SK-N-SH treated with all-trans-retinoic acid at 6 μM for 48 hours (cell line): ENCODE results near the gene MS4A14.

Experiments used
- CREB5 ChIP-seq: fragments of 250-450 bp; sonication (Bioruptor Pico); IDR thresholded peaks from 2 replicates; pipeline ENCODE4 v1.5.1; 2020; ENCODE audit warnings: low read depth, mild to moderate bottlenecking, moderate library complexity
- CSRNP3 ChIP-seq: fragments of 250-450 bp; sonication (Bioruptor Pico); IDR thresholded peaks from 2 replicates; pipeline ENCODE4 v1.5.1; 2021; ENCODE audit warnings: mild to moderate bottlenecking, moderate library complexity
- OSR1 ChIP-seq: fragments of 250-450 bp; sonication (Bioruptor Pico); IDR thresholded peaks from 2 replicates; pipeline ENCODE4 v1.8.0; 2022; ENCODE audit warnings: moderate library complexity, mild to moderate bottlenecking, inconsistent platforms
- PATZ1 ChIP-seq: fragments of 250-450 bp; sonication (Bioruptor Pico); IDR thresholded peaks from 2 replicates; pipeline ENCODE4 v1.8.0; 2020; ENCODE audit warnings: mild to moderate bottlenecking, moderate library complexity, borderline replicate concordance
- POU6F1 ChIP-seq: fragments of 250-450 bp; sonication (Bioruptor Pico); IDR thresholded peaks from 2 replicates; pipeline ENCODE4 v1.8.0; 2021; ENCODE audit warnings: low read depth, mild to moderate bottlenecking, moderate library complexity, borderline replicate concordance
- PPARA ChIP-seq: fragments of 250-450 bp; sonication (Bioruptor Pico); IDR thresholded peaks from 2 replicates; pipeline ENCODE4 v1.5.0; 2020; ENCODE audit warnings: mild to moderate bottlenecking, borderline replicate concordance
- TCF4 ChIP-seq: fragments of 250-450 bp; sonication (Bioruptor Pico); IDR thresholded peaks from 2 replicates; pipeline ENCODE4 v1.8.0; 2021; ENCODE audit warnings: mild to moderate bottlenecking, moderate library complexity, borderline replicate concordance
- TOX ChIP-seq: fragments of 250-450 bp; sonication (Bioruptor Pico); IDR thresholded peaks from 2 replicates; pipeline ENCODE4 v1.8.0; 2021; ENCODE audit warnings: mild to moderate bottlenecking, moderate library complexity, borderline replicate concordance
- ZFP3 ChIP-seq: fragments of 250-450 bp; sonication (Bioruptor Pico); IDR thresholded peaks from 2 replicates; pipeline ENCODE4 v1.5.0; 2020; ENCODE audit warnings: mild to moderate bottlenecking, moderate library complexity
- ZFP30 ChIP-seq: fragments of 450-650 bp; formaldehyde crosslinking; IDR thresholded peaks from 2 replicates; pipeline ENCODE4 v1.5.0; 2022; ENCODE audit warnings: mild to moderate bottlenecking, moderate library complexity
- ZNF565 ChIP-seq: fragments of 450-650 bp; formaldehyde crosslinking; conservative IDR thresholded peaks from 2 replicates; pipeline ENCODE4 v1.5.0; 2020; ENCODE audit warnings: low read depth, mild to moderate bottlenecking, moderate library complexity
- ZNF8 ChIP-seq: fragments of 450-650 bp; formaldehyde crosslinking; IDR thresholded peaks from 2 replicates; pipeline ENCODE4 v1.5.0; 2020; ENCODE audit warnings: mild to moderate bottlenecking, moderate library complexity

- TF ChIP-seq PATZ1 (CRISPR knock-in tag) (no peak), TCF4 (CRISPR knock-in tag) (no peak), ZFP30 (CRISPR knock-in tag) (no peak), ZNF8 (no peak), PPARA (CRISPR knock-in tag) (no peak), POU6F1 (no peak), ZNF565 (CRISPR knock-in tag) (no peak), ZFP3 (CRISPR knock-in tag) (no peak), TOX (CRISPR knock-in tag) (no peak), OSR1 (CRISPR knock-in tag) (no peak), CSRNP3 (CRISPR knock-in tag) (no peak), CREB5 (CRISPR knock-in tag) (no peak)
Measured at GRCh38 chr11:60431251-60431650, 35.0 kb downstream of the MS4A14 start.
